NCI-H187 (cell line): Measurements from ENCODE around the gene PPFIA1.
A peak's percentile ranks its signal among the peaks of the same experiment; 100 is the strongest.

Experiments
- DNase-seq, 2 experiments: peaks; one replicate each; lab custom pipeline; 2025; lab: John Stamatoyannopoulos, UW

The PPFIA1 gene

GRCh38 chr11:70270104-70270876 lies at the start of gene PPFIA1:
Gene PPFIA1, plus strand, starts transcription at chr11:70270690. Its CDS starts 1,483 bp downstream, at chr11:70272173.
- DNase-seq: peak; percentile 73 to 97

- DNase-seq: no peak
Measured at GRCh38 chr11:70220920-70221319, 49.6 kb upstream of the PPFIA1 start.

GRCh38 chr11:70225681-70226177 lies 44.8 kb upstream of the PPFIA1 start:
- no peak for DNase-seq

- DNase-seq: no peak
Measured at GRCh38 chr11:70226183-70226582, 44.3 kb upstream of the PPFIA1 start.

GRCh38 chr11:70226967-70227366 lies 43.5 kb upstream of the PPFIA1 start:
- DNase-seq: no peak

GRCh38 chr11:70229737-70230136 lies 40.8 kb upstream of the PPFIA1 start:
- DNase-seq: no peak

- no peak for DNase-seq
Measured at GRCh38 chr11:70230151-70230839, 40.2 kb upstream of the PPFIA1 start.

GRCh38 chr11:70230840-70231710 lies 39.4 kb upstream of the PPFIA1 start:
- no peak for DNase-seq

- DNase-seq: no peak
Measured at GRCh38 chr11:70233034-70233433, 37.5 kb upstream of the PPFIA1 start.

GRCh38 chr11:70233511-70233934 lies 37.0 kb upstream of the PPFIA1 start:
- no peak for DNase-seq

GRCh38 chr11:70233962-70234361 lies 36.5 kb upstream of the PPFIA1 start:
- DNase-seq: no peak

GRCh38 chr11:70240337-70240736 lies 30.2 kb upstream of the PPFIA1 start:
- no peak for DNase-seq

GRCh38 chr11:70241709-70242108 lies 28.8 kb upstream of the PPFIA1 start:
- DNase-seq: no peak

GRCh38 chr11:70242885-70243284 lies 27.6 kb upstream of the PPFIA1 start:
- no peak for DNase-seq

- DNase-seq: no peak
Measured at GRCh38 chr11:70243912-70244652, 26.4 kb upstream of the PPFIA1 start.

- DNase-seq: no peak
Measured at GRCh38 chr11:70244698-70245097, 25.8 kb upstream of the PPFIA1 start.

- no peak for DNase-seq
Measured at GRCh38 chr11:70246196-70246595, 24.3 kb upstream of the PPFIA1 start.

- no peak for DNase-seq
Measured at GRCh38 chr11:70247042-70247709, 23.3 kb upstream of the PPFIA1 start.

- no peak for DNase-seq
Measured at GRCh38 chr11:70247710-70248072, 22.8 kb upstream of the PPFIA1 start.

GRCh38 chr11:70250876-70251658 lies 19.4 kb upstream of the PPFIA1 start:
- DNase-seq: no peak
